Astrocyte of the cerebellum (primary cell): ENCODE results near the gene LMNTD2.
A peak's percentile ranks its signal among the peaks of the same experiment; 100 is the strongest.

ENCODE experiments used
- DNase-seq: peaks from one replicate; pipeline ENCODE4 v3.0.0-alpha.2; 2011; ENCODE audit warnings: low read depth
- H3K4me3 ChIP-seq: 2 replicates; pipeline ENCODE4 v1.5.1; 2011; ENCODE audit warnings: mild to moderate bottlenecking, low read depth, low read length, moderate library complexity
- CTCF ChIP-seq: IDR thresholded peaks from 2 replicates; pipeline ENCODE4 v1.5.1; 2012; ENCODE audit warnings: low read length, low read depth, moderate library complexity, mild to moderate bottlenecking; ENCODE audit errors: missing control alignments
- in situ Hi-C: cut with HindIII; loops from 2 replicates; pipeline ENCODE4 v1.10.0; 2017; ENCODE audit warnings: low sequenced_read_pairs

Gene LMNTD2

GRCh38 chr11:568306-569157 is 8.0 kb upstream of the LMNTD2 start:
- in situ Hi-C loops = no loop called here
- H3K4me3 ChIP-seq = peak overlapping the region; percentile 48
- DNase-seq = peak; percentile 51
- TF ChIP-seq CTCF = no peak

- H3K4me3 ChIP-seq = peak overlapping the region; percentile 48
- no peak for DNase-seq
- in situ Hi-C loops = no loop called here
- TF ChIP-seq CTCF = no peak
These were observed 7.2 kb upstream of the LMNTD2 start for GRCh38 chr11:567629-568292.

GRCh38 chr11:567011-567628 is 6.6 kb upstream of the LMNTD2 start:
- peak overlapping the region; percentile 48 for H3K4me3 ChIP-seq
- no peak for TF ChIP-seq CTCF
- DNase-seq = no peak
- in situ Hi-C loops = no loop called here

DNA sequence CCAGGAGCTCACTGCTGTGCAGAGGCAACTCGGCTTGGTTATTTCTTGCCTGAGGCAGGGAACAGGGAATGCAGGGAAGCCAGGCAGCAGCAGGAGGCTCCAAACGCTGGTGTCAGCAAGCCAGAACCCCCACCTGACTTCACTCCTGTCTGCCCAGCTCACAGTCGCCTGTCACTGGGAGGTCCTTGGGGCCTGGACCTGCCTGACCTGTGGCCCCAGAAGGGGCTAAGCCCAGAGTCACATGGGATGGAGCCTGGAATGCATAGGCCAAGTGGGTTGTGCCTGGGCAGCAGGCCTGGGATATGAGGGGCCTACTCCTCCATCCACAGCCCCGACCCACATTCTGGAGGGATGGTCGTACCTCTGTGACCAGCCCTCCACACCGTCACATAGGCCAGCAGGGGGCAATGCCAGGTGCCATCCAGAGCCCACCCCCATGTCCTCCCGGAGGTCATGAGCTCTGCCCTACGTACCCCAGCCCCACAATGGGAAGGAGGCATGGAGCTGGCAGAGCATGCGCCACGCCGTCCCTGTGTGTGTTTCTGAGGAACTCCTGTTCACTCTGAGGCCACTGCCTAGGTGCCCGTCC is 5.5 kb upstream of the LMNTD2 start:
- no peak for DNase-seq
- in situ Hi-C loops = no loop called here
- no peak overlapping the region for H3K4me3 ChIP-seq
- no peak for TF ChIP-seq CTCF

- no peak for TF ChIP-seq CTCF
- no peak for DNase-seq
- H3K4me3 ChIP-seq = no peak overlapping the region
- in situ Hi-C loops = no loop called here
These were observed 3.5 kb upstream of the LMNTD2 start for GRCh38 chr11:563812-564578.
